GM12878 (cell line): ENCODE results near the gene FGF2.

Experiments
- EGR1 ChIP-seq, 2 experiments: IDR thresholded peaks; 1 replicate in 1 of 2; 2 replicates in 1 of 2; pipeline ENCODE4 v1.6.1; 2011 to 2012; ENCODE audit warnings: low read depth in 2 of 2, low read length in 2 of 2, borderline replicate concordance in 1 of 2, mild to moderate bottlenecking in 1 of 2, moderate library complexity in 1 of 2
- POLR2A ChIP-seq: IDR thresholded peaks from 2 replicates; pipeline ENCODE4 v1.6.1; 2011; ENCODE audit warnings: low read depth, mild to moderate bottlenecking, low read length
- TF ChIP-seq, protein P1 (sequence below): IDR thresholded peaks from 2 replicates; pipeline ENCODE4 v1.6.1; 2012; ENCODE audit warnings: improper control_type of control experiment, low read depth, low read length; ENCODE audit not compliant: insufficient replicate concordance
- TF ChIP-seq, protein P2 (sequence below), 3 experiments: IDR thresholded peaks in 2 of 3; conservative IDR thresholded peaks in 1 of 3; 2 replicates each; pipeline ENCODE4 v1.5.1; 2011; ENCODE audit warnings: low read depth in 3 of 3, low read length in 3 of 3, mild to moderate bottlenecking in 3 of 3, control low read depth in 2 of 3, moderate library complexity in 2 of 3, inconsistent platforms in 1 of 3, mixed read lengths in 1 of 3; ENCODE audit not compliant: control insufficient read depth in 2 of 3, insufficient read depth in 1 of 3; ENCODE audit errors: extremely low read depth in 1 of 3

DNA sequence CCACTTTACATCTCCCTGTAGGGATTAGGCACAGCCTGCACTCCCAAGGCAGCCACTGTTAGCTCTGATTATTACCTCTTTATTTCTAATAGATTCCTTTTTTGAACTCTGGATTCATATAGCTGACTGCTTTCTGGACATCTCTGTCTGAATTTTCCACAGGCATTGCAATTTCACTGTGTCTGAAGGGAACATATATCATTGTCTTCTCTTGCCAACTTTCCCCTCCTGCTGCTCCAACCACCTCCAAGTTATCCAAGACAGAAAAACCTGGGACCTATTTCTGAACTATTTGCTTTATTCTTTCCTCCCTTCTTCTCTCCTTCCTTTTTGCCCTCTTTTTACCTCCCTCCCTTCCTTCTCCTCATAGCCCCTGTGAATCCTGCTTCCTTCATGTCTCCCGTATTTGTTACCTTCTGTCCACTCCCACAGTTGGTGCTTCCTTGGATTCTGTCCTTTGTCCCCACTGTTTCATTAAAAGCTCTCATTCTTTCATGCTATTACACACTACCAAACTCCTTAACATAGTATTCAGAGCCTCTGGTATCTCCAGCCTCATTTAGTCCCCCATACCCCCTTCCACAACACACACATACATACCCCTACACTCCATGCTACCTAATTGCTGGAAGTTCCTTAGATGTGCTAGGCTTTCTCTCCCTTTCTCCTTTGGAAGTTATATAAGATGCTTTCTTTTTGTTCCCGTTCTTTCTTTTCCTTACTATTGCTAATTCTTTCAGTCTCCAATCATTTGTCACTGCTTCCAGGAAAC lies 34.7 kb downstream of the FGF2 start:
- TF ChIP-seq, protein P1, sequence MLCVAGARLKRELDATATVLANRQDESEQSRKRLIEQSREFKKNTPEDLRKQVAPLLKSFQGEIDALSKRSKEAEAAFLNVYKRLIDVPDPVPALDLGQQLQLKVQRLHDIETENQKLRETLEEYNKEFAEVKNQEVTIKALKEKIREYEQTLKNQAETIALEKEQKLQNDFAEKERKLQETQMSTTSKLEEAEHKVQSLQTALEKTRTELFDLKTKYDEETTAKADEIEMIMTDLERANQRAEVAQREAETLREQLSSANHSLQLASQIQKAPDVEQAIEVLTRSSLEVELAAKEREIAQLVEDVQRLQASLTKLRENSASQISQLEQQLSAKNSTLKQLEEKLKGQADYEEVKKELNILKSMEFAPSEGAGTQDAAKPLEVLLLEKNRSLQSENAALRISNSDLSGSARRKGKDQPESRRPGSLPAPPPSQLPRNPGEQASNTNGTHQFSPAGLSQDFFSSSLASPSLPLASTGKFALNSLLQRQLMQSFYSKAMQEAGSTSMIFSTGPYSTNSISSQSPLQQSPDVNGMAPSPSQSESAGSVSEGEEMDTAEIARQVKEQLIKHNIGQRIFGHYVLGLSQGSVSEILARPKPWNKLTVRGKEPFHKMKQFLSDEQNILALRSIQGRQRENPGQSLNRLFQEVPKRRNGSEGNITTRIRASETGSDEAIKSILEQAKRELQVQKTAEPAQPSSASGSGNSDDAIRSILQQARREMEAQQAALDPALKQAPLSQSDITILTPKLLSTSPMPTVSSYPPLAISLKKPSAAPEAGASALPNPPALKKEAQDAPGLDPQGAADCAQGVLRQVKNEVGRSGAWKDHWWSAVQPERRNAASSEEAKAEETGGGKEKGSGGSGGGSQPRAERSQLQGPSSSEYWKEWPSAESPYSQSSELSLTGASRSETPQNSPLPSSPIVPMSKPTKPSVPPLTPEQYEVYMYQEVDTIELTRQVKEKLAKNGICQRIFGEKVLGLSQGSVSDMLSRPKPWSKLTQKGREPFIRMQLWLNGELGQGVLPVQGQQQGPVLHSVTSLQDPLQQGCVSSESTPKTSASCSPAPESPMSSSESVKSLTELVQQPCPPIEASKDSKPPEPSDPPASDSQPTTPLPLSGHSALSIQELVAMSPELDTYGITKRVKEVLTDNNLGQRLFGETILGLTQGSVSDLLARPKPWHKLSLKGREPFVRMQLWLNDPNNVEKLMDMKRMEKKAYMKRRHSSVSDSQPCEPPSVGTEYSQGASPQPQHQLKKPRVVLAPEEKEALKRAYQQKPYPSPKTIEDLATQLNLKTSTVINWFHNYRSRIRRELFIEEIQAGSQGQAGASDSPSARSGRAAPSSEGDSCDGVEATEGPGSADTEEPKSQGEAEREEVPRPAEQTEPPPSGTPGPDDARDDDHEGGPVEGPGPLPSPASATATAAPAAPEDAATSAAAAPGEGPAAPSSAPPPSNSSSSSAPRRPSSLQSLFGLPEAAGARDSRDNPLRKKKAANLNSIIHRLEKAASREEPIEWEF, result no peak
- TF ChIP-seq, protein P2, sequence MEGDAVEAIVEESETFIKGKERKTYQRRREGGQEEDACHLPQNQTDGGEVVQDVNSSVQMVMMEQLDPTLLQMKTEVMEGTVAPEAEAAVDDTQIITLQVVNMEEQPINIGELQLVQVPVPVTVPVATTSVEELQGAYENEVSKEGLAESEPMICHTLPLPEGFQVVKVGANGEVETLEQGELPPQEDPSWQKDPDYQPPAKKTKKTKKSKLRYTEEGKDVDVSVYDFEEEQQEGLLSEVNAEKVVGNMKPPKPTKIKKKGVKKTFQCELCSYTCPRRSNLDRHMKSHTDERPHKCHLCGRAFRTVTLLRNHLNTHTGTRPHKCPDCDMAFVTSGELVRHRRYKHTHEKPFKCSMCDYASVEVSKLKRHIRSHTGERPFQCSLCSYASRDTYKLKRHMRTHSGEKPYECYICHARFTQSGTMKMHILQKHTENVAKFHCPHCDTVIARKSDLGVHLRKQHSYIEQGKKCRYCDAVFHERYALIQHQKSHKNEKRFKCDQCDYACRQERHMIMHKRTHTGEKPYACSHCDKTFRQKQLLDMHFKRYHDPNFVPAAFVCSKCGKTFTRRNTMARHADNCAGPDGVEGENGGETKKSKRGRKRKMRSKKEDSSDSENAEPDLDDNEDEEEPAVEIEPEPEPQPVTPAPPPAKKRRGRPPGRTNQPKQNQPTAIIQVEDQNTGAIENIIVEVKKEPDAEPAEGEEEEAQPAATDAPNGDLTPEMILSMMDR (IDR thresholded peaks at IDR 0.05 in 2 of 3, conservative IDR thresholded peaks at IDR 0.05 in 1 of 3; ENCODE audit: control insufficient read depth in 2 of 3, extremely low read depth in 1 of 3, insufficient read depth in 1 of 3, low read depth in 3 of 3, low read length in 3 of 3), result no peak
- TF ChIP-seq POLR2A (no peak), EGR1 (IDR thresholded peaks at IDR 0.05; ENCODE audit: borderline replicate concordance in 1 of 2, low read depth in 2 of 2, low read length in 2 of 2) (no peak)
